ENCODE data around the gene MITF.

MITF gene

GRCh38 chr3:69729147-69729919 lies 9.9 kb upstream of the MITF start:
- DNase-seq: no peak

DNA sequence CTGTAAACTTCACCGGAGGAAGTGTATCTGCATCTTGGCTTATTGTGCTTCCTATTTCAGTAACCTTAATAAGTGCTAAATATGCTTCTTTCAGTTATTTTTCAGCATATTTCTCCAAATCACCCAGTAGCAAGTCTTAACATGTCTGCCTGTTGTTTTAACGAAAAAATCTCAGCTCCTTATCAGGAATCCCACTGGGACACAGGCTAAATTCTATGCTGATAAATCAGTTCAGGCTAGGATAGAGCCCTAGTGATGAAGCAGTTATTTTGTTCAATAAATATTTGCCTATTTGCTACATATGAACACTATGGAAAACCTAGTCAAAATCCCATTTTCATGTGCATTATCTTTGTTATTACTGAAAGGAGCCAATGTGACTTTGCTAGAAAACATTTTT lies 8.2 kb upstream of the MITF start:
- no peak for DNase-seq

- no peak for DNase-seq
These were observed 3.4 kb upstream of the MITF start for GRCh38 chr3:69735893-69736292.

- DNase-seq: no peak
These were observed 1.9 kb upstream of the MITF start for GRCh38 chr3:69737392-69737791.

DNA sequence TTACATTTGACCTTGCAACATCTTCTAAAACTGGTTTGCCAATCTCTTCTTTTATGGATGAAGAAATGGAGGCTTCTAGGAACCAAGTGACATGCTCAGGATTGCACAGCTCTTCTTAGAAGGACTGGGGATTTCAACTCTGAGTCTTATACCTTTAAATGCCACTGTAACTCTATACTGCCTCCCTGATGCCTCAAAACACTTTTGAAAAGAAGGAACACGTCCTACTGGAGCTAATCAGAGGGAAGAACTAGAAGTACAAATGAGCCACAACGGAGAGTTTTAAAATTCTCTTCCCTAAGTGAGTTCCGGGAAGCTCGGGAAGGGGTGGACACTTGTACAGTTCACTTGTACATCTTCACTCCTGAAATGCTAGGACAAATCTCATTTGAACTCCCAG lies 949 bp upstream of the MITF start:
- DNase-seq: no peak

DNA sequence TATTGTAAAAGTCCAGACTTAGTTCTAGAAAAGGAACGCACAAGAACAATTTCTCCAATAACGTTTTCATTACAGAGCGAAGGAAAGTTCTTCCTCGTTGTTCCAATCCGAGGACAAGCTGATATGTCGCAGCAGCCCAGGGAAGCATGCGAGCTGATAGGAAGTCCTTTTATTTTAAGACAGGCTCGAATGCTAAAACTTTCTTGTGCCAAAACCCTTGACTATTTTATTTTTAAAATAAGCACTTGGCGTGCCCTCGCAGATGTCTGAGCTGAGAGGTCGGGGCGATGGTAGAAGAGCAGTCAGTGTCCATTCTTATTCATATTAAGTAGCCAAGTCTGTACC lies 433 bp upstream of the MITF start:
- no peak for DNase-seq

- no peak for DNase-seq
These were observed 1.1 kb downstream of the MITF start for GRCh38 chr3:69740103-69741021.

GRCh38 chr3:69741032-69741767 lies 1.9 kb downstream of the MITF start:
- DNase-seq: no peak

DNA sequence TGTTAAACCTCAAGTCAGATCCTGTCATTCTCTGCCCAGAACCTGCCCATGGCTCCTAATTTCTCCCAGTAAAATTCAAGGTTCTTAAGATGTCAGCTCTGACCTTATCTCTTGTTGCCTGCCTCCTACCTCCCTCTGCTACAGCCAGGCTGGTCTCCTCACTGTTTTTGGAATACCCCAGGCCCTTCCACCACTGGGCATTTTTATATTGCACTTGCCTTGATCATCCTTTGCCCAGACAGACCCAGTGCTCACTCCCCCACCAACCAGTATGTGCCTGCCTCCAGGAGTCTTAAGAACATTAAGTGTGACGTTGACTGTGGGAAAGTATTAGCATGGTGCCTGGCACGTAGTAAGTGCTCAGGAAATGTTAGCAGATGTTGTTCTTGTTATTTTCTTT lies 3.1 kb downstream of the MITF start:
- no peak for DNase-seq

- DNase-seq: no peak
These were observed 5.0 kb downstream of the MITF start for GRCh38 chr3:69743975-69744906.

DNA sequence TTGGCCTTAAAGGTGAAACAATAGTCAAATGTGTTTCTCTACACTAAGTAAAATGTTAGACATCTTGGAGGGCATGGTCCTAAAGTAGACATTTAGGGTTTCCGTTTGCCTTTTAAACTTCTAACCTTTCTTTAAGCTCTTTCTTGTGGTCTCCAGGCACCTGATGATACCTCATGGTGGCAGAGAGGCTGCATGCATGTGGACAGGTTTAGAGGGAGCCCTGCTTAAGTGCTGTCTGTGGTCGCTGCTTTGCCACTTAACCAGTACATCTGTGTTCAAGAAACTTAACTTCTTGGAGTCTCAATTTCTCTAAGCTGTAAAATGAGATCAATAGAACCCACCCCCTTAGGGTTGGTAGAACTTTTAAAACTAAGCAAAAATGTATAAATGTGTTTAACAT lies 6.2 kb downstream of the MITF start:
- no peak for DNase-seq

DNA sequence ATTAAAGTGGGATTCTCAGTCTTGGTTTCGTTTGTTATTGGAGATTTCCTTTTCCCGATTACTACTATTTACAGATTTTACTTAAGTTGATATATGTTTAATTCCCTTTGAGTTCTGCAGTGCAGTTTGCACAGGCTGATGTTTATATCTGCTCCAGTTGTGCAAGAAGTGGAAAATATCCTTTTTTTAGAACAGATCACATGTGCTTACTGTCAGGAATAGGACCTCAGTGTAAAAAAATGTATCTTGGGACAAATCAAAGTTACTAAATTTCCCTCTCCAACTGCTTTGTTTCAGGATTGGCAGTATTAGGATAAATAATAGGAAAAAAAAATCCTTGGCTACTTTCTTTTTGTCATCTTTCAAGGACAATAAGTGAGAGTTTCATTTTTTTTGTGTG lies 6.9 kb downstream of the MITF start:
- DNase-seq: no peak

- no peak for DNase-seq
These were observed 8.4 kb downstream of the MITF start for GRCh38 chr3:69747511-69748258.

- DNase-seq: no peak
These were observed 9.2 kb downstream of the MITF start for GRCh38 chr3:69748503-69748902.

GRCh38 chr3:69749461-69749860 lies 10.2 kb downstream of the MITF start:
- DNase-seq: no peak

DNA sequence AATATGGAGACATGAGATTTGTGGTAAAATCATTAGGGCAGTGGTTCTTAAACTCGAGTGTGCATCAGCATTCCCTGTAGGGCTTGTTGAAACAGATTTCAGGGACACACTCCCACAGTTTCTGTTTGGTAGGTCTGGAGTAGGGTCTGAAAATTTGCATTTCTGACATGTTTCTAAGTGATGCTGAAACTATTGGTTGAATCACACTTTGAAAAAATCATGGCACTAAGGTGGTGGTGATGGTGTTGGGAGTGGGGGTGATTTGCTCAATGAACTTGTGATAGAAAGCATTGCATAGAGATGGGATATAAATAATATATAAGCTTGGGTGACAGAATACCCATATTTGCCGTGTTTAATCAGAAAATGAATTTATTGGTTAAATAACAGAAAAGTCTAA lies 11.3 kb downstream of the MITF start:
- no peak for DNase-seq

- DNase-seq: no peak
These were observed 11.8 kb downstream of the MITF start for GRCh38 chr3:69751074-69751476.

DNA sequence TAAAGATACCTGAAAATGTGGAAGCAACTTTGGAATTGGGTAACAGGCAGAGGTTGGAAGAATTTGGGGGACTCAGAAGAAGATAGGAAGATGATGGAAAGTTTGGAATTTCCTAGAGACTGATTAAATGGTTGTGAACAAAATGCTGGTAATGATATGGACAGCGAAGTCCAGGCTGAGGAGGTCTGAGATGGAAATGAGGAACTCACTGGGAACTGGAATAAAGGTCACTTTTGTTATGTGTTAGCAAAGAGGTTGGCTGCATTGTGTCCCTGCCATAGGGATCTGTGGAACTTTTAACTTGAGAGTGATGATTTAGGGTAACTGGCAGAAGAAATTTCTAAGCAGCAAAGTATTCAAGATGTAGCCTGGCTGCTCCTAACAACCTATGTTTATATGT lies 13.0 kb downstream of the MITF start:
- no peak for DNase-seq

GRCh38 chr3:69753179-69753775 lies 14.0 kb downstream of the MITF start:
- no peak for DNase-seq

GRCh38 chr3:69755795-69756194 lies 16.5 kb downstream of the MITF start:
- no peak for DNase-seq
